ENCODE results near the gene DIAPH1.

DNA sequence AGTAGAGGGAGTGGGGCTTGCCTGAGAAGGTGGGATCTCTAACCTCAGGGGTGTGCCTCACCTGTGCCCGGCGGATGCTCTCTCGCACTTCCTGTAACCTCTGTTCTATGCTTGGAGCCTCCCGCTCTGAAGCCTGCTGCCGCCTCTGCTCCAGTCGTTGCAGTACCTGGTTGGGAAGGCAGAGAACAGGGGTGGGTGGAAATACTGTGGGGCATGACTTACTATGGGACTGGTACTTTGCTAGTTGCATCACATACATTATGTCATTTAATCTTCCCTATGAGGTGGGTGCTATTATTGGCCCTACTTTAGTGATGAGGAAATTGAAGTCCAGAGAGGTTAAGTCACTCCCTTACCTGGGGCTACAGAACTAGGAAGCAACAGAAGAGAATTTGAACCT lies 27.2 kb upstream of the DIAPH1 start:
- TF ChIP-seq, protein P1, sequence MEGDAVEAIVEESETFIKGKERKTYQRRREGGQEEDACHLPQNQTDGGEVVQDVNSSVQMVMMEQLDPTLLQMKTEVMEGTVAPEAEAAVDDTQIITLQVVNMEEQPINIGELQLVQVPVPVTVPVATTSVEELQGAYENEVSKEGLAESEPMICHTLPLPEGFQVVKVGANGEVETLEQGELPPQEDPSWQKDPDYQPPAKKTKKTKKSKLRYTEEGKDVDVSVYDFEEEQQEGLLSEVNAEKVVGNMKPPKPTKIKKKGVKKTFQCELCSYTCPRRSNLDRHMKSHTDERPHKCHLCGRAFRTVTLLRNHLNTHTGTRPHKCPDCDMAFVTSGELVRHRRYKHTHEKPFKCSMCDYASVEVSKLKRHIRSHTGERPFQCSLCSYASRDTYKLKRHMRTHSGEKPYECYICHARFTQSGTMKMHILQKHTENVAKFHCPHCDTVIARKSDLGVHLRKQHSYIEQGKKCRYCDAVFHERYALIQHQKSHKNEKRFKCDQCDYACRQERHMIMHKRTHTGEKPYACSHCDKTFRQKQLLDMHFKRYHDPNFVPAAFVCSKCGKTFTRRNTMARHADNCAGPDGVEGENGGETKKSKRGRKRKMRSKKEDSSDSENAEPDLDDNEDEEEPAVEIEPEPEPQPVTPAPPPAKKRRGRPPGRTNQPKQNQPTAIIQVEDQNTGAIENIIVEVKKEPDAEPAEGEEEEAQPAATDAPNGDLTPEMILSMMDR (IDR thresholded peaks at IDR 0.05; ENCODE audit: low read depth, low read length): no peak
- no peak for TF ChIP-seq EZH2phosphoT487 (IDR thresholded peaks at IDR 0.05; ENCODE audit: low read depth)

All from OCI-LY3 (cell line).